G401.6 (cell line): ENCODE measurements around the gene DLGAP1.
"Not testable (repeated sequence)": the region's sequence is repeated elsewhere in the genome, so short reads cannot be mapped to it uniquely, and the experiment has no call there.

ENCODE experiments used
- FAIRE-seq: peaks from 2 replicates; lab custom pipeline; 2012; peaks lifted over from hg19 to GRCh38; lab: Jason Lieb, UNC

DLGAP1 gene

DNA sequence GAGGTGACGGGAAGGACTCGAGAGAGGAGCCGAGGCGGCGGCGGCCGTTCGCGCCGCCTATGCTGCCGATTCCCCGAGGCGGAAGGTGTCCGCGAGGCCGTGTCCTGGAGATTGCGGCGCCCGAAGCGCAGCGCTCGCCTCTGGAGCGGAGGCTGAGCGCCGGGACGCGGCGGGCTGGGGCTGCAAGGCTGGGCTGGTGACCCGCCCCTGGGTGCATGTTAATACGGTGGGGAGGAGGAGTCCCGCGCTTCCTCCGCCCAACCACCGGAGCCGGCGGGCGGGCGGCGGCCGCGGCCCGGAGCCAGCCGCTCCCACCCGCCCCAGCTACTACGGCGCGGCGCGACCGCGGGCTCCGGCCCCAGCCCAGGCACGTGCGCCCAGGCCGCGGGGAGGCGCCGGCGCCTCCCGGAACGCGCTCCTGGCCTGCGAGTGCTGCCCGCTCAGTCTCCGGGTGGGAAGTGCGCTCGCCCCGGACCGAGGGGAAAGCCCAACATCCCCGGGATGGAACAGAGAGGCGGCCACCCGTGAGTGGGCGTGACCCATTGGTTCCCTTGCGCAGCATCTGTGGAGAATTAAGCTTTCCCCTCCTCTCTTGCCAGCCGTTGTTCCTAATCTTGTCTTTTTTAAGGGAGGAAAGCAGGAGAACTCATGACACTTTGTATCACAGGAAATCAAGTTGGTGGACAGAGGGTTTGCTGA, at the start of gene DLGAP1:
TSS of gene DLGAP1 (minus strand) at position 195 of the 699 bp plus-strand sequence.
- FAIRE-seq: no peak

DNA sequence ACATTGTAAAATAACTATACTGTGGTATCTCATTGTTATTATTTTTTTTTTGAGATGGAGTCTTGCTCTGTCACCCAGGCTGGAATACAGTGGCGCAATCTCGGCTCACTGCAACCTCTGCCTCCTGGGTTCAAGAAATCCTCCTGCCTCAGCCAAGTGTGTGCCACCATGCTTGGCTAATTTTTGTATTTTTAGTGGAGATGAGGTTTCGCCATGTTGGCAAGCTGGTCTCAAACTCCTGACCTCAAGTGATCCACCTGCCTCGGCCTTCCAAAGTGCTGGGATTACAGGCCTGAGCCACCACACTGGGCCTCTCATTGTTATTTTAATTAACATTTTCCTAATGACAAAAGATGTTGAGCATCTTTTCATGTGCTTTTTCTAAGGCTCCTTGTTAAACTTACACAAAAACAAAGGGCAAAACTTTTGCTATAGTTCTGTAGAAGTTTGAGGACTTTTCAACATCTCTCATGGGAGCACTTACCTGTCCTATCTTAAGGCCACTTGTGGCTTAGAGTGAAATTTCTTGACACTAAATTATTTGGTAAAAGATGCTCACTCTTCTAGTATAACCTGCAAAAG, 39.7 kb upstream of the DLGAP1 start:
- not testable (repeated sequence) for FAIRE-seq

DNA sequence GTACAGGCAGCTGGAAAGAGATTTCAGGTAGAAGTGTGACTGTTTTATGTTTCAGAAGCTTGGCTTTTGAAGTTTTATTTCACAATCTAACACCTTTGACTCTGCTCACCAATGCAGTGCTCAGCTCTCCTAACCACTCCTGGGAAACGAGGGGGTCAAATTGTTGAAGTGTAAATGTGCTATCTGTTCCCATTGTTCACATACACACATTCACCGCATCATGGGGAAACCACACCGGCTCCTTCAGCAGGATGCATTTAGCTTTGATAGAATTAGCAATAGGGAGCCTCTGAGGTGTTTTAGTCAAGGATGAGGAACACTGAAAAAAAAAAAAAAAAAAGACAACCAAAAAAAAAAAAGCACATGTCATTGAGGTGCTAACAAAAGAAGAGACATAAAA, 13.4 kb upstream of the DLGAP1 start:
- FAIRE-seq: no peak

DNA sequence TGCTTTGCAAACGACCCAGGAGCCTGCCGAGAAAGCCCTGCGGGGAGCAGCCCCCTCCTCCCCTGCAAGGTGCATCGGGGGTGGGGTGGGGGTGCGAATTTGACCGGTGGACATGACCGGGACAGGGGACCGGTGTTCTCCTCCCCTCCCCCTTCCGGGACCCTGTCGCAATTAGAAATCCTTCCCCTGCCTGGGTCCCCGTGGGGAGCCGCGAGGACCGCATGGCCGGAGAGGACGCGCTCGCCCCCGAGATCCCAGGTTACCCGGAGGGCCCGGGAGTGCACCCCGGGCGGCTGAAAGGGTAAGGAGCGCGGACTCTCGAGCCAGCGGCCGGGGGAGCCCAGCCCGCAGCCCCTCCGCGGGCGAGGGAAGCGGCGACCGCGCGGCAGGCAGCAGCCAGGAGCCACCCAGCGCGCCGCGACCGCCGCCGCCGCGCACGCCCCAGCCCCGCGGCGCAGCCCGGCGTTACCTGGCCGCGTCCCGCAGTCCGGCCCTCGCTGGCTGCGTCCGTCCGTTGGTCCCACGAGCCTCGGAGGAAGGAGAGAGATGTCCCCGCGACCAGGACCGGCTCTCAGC, 482 bp downstream of the DLGAP1 start:
- FAIRE-seq: no peak

DNA sequence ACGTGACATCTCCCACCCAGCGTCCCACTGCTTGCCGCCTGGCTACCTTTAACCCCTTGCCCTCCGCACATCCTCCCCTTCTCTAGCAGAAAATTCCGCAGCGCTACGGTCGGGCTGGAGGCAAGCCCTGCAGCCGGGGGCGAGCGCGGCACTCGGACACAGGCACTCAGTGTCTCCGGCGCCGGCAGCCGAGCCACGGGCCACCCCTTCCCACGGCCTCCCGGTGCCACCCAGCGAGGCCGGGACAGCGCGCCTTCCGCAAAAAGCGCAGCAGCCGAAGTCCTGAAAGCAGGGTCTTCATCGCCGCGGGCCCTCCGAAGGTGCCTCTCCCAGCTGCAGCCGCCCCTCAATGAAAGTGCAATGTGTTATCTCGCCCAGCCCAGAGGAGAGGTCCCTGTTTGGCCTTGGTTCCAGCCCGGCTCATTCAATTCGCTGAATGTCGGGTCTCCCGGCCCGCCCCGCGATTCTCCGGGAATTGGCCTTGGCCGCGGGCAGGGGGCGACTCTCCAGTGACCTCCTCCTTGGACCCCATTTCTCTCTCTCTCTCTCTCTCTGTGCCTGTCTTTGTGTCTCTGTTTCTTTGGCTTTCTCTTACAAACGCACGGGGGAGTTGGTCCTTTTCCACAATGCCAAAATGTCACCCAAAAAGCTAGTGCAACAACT, 1.1 kb downstream of the DLGAP1 start:
- FAIRE-seq: no peak

DNA sequence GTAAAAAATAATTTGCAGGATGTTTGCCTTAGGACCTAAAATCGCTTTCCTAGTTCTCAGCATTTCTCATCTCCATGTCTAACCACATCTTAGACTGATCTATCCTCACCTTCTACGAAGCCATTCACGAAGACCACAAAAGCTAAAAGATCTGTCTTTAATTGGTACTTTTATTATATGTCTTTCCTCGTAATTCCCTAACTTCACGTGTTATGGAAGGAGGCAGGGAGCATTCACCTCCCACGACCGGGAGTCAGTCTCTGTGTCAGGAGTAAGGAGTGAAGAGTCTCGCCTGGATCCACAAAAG, 1.6 kb downstream of the DLGAP1 start:
- FAIRE-seq: no peak

DNA sequence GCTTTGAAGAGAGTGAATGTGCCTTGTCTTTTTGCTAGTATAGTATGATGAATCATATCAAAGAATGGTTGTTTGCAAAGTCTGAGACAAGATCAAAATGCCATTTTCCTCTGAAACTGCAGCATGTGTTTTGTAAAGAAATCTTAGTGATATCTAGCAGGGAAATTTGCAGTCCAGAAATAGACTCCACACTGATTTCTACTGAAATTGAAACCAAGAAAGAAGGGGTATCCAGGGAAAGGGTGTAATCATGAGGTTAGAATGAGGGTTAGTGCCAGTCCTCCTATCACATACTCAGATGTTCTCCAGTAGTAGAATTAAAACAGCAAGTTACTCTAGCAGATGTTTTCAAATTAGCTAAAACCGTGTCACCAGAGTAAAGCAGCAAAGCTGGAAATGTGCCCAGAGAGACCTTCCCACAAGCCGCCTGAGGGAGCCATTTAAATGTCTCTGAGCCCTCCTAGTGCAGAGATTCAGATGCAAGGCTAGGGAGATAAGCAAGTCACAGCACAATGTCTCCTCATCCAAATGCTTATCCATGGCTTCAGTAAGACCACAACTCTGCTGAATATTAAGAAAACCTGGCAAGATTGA, 4.9 kb downstream of the DLGAP1 start:
- FAIRE-seq: no peak

DNA sequence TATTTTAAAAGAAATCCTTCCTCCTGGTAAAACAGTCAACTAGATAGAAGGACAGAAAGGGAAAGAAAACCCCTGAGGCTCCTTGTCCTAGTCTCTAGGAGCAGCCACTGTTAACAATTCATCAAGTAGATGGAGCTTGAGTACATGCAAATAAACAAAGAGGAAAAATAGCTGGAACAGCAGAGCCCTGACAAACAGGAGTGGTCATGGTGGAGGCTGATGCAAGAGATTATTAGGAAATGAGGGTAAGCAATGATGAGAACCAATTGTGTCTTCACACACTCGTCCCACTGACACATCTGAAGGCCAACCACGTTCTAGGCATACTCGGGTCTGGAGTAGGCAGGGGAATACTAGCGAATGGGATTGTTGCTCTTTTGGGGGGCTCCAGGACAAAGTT, 9.2 kb downstream of the DLGAP1 start:
- no peak for FAIRE-seq

DNA sequence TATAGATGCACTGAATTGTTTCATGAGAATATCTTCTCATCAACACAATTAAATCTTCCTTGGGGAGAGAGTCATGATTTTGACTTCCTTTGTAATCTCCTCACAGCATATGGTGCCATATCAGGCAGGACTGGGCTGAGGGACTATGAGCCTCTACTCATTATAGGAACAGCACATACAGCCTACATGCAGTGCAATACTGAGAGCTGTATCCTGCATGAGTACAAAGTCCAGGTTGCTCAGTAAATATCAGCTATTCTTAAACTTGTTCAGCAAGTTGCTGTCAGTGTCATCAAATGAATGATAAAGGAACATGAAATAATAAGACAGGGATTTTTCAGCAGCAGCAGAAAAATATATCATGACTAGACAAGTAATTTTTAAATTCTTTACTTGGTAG, 10.8 kb downstream of the DLGAP1 start:
- FAIRE-seq: no peak

DNA sequence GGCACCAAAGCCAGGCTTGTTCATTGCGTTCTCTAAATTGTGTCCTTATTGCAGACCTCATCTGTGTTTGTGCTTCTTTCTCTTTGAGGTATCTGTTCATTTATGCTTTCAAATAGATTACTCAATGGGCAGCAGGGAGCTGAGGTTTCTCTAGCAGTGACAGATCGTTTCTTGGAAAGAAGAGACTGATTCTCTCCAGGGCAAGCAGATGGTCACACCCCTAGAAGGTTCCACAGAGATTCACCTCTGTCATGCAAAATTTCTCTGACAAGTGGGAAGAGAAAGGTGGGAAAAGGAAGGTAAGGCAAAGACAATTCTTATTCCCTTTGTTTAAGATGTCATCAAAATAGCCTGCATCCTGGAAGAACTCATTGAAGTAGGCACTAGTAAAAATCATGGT, 14.0 kb downstream of the DLGAP1 start:
- FAIRE-seq: no peak

DNA sequence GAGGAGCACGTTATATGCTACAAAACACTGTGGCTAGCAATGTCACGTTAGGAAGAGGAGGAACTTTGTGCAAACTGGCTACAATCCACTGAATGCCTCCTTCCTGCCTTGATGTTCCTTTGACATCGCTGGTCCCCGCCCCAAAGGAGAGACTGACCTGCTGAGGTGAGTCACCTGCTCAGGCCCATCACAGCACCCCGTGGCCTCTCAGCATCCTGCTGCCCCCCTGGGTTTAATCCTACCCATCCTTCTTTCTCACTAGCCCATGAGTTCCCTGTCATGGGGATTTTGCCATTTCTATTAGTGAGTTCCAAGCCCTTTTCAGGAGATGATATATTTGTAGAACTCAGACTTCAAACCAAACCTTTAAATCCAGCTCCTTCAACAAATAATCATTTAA, 16.2 kb downstream of the DLGAP1 start:
- no peak for FAIRE-seq

DNA sequence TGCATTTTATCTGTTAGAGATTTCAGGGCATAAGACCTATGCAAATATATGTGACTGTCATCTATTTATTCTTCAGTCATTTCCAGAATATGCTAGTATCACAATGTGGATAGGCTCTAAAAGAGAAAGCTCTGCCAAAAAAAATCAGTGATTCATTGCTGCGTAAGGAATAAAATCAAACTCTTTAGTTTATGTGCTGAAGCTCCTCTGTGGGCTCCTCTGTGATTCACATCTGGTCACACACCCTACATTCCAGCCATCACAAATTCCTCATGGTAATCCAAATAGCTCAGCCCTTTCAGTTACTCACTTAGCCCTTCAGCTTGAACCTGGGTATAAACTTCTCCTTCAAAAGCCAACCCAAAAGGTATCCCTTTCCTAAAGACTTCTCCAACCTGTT, 21.4 kb downstream of the DLGAP1 start:
- FAIRE-seq: no peak

DNA sequence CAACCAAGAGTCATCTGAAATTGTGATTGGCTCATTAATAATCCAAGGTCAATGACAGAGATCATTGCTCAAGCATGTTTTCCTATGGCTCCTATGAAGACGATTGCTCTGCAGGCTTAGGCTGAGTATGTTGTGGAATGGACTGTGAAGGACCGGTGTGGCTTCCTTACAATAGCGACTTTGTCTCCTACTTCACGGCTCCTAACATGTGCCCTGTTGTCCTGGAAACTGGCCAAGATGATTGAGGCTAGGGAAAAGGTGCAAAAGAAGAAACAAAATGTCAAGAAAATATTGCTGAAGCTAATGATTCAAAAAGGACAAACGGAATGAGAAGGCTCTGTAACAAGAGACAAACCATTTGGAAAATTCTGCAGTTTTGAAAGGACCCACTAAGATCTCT, 24.3 kb downstream of the DLGAP1 start:
- FAIRE-seq: no peak

DNA sequence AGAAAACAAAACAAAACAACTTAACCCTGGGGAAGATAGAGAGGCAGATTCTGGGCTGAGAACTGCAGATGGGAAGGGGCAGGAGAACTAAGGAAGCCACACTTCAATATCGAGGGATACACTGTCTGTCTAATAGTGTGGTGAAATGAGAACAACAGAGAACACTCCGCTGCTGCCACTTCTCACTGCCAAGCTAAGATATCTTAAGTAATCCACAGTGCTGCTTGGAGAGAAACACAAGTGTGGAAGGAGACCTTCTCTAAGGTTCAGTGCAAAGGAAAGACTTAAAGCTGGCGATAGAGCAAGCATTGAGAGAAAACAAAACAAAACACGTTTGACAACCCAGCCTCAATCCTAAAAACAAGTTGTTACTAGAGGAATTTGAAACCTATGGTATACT, 37.4 kb downstream of the DLGAP1 start:
- FAIRE-seq: no peak

DNA sequence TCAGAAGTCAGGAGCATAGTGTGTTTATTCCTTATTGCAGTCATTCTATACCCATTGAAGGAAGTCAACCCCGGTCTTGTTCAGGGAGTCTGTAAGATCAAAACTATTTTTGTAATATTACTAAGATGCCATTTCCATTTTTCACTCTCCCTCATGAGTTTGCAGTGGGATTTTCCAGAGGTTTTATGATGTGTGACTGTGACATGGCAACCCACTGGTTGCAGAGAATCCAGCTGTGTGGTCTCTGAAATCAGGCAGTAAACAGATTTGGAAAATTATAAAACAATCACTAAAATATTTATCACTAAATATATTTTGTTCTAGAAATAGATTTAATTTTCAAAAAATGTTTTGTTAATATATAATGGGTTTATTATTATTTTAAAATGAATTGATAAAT, 38.1 kb downstream of the DLGAP1 start:
- FAIRE-seq: peak; percentile 57

DNA sequence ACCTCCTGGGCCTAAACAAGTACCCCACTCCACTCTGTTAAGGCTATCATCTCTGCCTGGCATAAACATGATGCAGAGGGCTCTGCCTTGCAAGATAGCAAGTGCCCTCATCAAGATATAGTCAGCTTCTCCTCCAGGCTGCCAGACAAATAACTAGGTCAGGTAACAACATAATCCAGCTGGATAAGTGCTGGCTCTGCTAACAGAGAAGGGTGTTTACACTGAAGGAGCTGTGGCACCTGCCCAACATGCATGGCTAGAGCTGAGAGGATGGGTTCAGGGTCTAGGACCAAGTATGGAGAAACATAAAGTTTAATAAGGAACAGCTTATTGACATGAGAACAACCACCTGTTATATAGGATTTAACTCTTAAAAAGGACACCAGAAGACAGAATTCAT, 42.8 kb downstream of the DLGAP1 start:
- no peak for FAIRE-seq

DNA sequence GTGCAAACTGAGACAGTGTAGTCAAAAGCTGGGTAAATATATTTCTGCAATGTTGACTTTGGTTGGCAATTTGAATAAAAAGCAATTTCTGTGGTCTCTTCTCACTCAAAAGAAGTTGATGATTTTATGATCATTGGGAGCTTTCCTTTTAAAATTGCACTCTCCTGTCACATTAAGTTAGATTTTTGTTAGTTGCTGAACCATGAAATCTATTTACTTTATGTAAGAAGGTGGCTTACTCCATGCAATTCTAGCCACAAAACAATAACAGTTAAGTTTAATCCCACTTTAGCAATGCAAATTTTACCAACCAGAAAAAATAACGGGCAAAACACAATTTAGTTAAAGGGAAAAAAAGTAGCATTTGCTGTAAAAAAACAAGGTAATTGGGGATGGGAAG, 48.3 kb downstream of the DLGAP1 start:
- no peak for FAIRE-seq

DNA sequence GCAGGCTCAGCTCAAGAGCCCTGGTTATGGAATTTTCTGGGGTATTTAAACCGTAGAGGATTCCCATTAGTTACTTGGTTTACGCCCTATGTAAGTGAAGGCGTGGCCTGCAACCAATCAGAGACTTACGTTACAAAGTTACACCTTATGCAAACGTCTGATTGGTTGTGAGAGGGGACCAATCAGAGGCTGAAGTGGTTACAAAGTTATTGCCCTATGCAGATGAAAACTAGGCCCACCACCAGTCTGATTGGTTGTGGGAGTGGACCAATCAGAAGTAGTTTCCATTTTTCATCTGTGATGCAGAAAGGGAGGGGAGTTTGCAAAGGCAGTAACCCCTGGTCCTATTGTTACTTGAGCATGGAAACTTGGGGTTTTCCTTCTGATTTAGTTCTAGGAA, 49.1 kb downstream of the DLGAP1 start:
- FAIRE-seq: no peak

DNA sequence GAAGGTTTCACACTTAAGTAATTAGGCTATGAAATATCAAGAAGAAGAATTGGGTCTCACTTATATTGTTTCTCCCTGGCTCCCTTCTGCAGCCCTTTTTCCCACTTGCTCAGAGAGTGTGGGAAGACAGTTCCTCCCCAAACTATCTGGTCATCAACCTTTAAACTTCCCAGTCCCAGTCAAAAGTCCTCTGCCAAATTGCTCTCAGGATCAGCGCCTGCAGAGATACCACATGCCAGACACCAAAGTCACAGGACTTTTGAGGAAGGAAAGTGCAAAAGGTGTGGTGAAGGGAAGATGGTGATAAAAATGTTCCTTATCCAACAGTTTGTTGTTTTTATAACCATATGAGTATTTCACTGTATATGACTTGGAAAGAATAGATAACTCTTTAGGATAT, 51.3 kb downstream of the DLGAP1 start:
- no peak for FAIRE-seq

DNA sequence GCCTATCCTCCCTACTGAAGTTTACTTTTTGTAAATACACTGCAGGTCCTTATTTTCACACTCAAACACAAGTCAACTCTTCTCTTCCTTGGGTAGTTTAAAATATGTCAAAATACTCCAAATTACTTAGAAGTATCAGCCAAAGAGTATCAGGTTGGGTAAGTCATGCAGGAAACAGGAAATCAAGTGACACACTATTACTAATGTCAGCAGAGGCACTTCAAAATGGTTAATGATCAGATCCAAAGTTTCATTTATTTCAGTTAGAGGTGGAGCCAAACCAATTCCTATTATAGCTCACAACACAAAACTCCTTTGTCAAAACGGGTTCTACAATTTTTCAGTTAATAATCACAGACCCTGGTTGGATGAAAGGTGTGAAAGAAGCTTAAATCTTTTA, 54.2 kb downstream of the DLGAP1 start:
- no peak for FAIRE-seq

DNA sequence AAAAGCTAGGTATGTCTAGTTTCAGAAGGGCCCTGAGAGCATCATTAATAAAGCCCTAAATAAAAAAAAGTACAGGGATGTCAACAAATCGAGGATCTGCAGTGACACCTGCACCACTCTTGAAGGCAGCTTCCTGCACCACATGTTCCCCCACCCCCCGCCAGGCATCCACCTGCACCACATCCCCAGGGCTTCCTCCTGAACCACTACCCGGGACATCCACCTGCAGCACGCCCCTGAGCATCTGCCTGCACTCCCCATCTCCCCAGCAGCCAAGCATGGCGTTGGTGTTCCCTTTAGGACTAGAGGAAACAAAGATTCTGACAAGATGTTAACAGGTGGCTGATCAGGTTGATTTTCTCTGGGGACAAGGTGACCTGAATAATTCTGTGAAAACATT, 55.2 kb downstream of the DLGAP1 start:
- FAIRE-seq: no peak

DNA sequence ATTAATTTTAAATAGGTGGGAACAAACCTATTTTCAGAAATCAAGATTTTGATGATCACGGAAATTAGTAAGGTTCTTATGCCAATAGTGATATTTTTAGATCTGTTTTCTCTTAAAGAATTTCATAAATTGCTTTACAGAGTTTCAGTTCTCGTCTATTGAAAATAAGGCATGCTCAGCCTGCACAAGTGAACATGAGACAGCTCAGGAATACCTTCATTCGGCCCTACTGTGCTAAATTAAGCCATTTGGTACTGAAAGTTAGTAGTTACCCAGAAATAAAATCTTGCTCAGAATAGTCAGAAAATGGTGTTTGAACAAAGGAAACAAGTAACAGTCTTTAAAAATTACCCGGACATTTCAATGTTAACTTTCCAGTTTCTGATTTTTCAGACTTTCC, 60.4 kb downstream of the DLGAP1 start:
- FAIRE-seq: no peak

DNA sequence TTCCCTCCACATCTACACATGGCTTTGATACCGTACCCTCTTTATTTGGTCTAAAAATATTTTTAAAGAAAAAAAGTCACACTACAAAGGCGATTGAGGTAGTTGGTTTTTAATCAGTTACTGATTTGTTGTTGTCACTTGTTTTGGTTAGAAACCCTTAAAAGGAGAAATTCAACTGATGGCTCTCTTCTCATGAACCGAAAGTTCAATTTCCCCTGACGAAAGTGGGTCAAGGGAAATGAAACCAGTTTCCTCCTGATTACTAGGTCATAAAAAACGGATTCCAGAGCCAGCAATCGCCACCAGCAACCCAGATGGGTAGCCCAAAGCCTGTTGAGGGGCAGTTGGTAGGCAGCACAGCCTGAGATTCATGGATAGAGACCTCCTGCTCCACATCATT, 63.2 kb downstream of the DLGAP1 start:
- FAIRE-seq: no peak
